GM21786 (cell line): ENCODE results near the gene PTPRR.

Experiments
- ATAC-seq: cut with Tn5 transposase; IDR thresholded peaks from one replicate; pipeline ENCODE4 v1.9.1; 2021; ENCODE audit not compliant: unreplicated experiment

Gene PTPRR

GRCh38 chr12:70918321-70918720, 2.2 kb downstream of the PTPRR start:
- ATAC-seq: no peak

GRCh38 chr12:70910666-70911065, 9.9 kb downstream of the PTPRR start:
- no peak for ATAC-seq

GRCh38 chr12:70908978-70909377, 11.6 kb downstream of the PTPRR start:
- no peak for ATAC-seq

- ATAC-seq: no peak
Observed at GRCh38 chr12:70907412-70907811, 13.1 kb downstream of the PTPRR start.

GRCh38 chr12:70895956-70896355, 24.6 kb downstream of the PTPRR start:
- ATAC-seq: no peak

- no peak for ATAC-seq
Observed at GRCh38 chr12:70892593-70892992, 27.9 kb downstream of the PTPRR start.

GRCh38 chr12:70890895-70891832, 29.4 kb downstream of the PTPRR start:
- no peak for ATAC-seq

GRCh38 chr12:70885956-70886355, 34.6 kb downstream of the PTPRR start:
- ATAC-seq: no peak

GRCh38 chr12:70883855-70884254, 36.7 kb downstream of the PTPRR start:
- ATAC-seq: no peak

- ATAC-seq: no peak
Observed at GRCh38 chr12:70880744-70881143, 39.8 kb downstream of the PTPRR start.

- ATAC-seq: no peak
Observed at GRCh38 chr12:70876952-70877351, 43.6 kb downstream of the PTPRR start.

- ATAC-seq: no peak
Observed at GRCh38 chr12:70875628-70876027, 44.9 kb downstream of the PTPRR start.

- ATAC-seq: no peak
Observed at GRCh38 chr12:70854881-70855568, 65.5 kb downstream of the PTPRR start.

- ATAC-seq: no peak
Observed at GRCh38 chr12:70854138-70854537, 66.4 kb downstream of the PTPRR start.

GRCh38 chr12:70853326-70853725, 67.2 kb downstream of the PTPRR start:
- no peak for ATAC-seq

- ATAC-seq: no peak
Observed at GRCh38 chr12:70852416-70853150, 68.0 kb downstream of the PTPRR start.

GRCh38 chr12:70849265-70849960, 71.1 kb downstream of the PTPRR start:
- ATAC-seq: no peak

GRCh38 chr12:70847871-70848270, 72.7 kb downstream of the PTPRR start:
- no peak for ATAC-seq

- ATAC-seq: no peak
Observed at GRCh38 chr12:70845268-70845667, 75.3 kb downstream of the PTPRR start.

GRCh38 chr12:70843363-70843762, 77.2 kb downstream of the PTPRR start:
- no peak for ATAC-seq

- no peak for ATAC-seq
Observed at GRCh38 chr12:70842942-70843341, 77.6 kb downstream of the PTPRR start.
